Mucosa of descending colon (tissue), 3 donors: ENCODE data around the gene SLC25A5. TPM values are rescaled to one million over a fixed set of nuclear protein-coding genes. Genes with fewer than 3 reads are reported as not detected.

Experiments
- ATAC-seq: fragments of 200-7000 bp; cut with Tn5 transposase; one replicate; pipeline ENCODE4 v1.9.1; 2020; ENCODE audit warnings: mild to moderate bottlenecking, moderate library complexity
- DNase-seq, 3 donors: peaks; one replicate each; pipeline ENCODE4 v3.0.0-alpha.2; 2020
- H3K36me3 ChIP-seq: fragments of 200-600 bp; one replicate; pipeline ENCODE4 v1.8.0; 2021; ENCODE audit warnings: low read depth, mild to moderate bottlenecking
- H3K4me1 ChIP-seq: fragments of 200-600 bp; one replicate; pipeline ENCODE4 v1.8.0; 2021; ENCODE audit warnings: low read depth, mild to moderate bottlenecking
- H3K4me3 ChIP-seq: fragments of 200-600 bp; one replicate; pipeline ENCODE4 v1.8.0; 2021; ENCODE audit warnings: mild to moderate bottlenecking
- H3K9me3 ChIP-seq: fragments of 200-600 bp; one replicate; pipeline ENCODE4 v1.8.0; 2021; ENCODE audit warnings: mild to moderate bottlenecking
- intact Hi-C, 2 donors: fragments of 100-400 bp; cut with DNase I in 1 of 2; cut with micrococcal nuclease in 1 of 2; formaldehyde crosslinking; loops; one replicate each; pipeline versions ENCODE4 v1.11.0 to v1.11.1; 2022; cut with DNase I, micrococcal nuclease
- total RNA-seq, 3 donors: library from RNA; stranded (reverse); fragmentation: NEBNext Ultra II Directional in 2 of 3; extraction: Animal tissue kit (Norgen Biotek cat#: 25700) in 2 of 3; gene quantifications; one replicate each; pipeline versions ENCODE4 v1.2.1 to v1.2.4, GENCODE V29; 2021 to 2023
- TF ChIP-seq, protein P1 (sequence below): fragments of 200-600 bp; IDR thresholded peaks from one replicate; pipeline ENCODE4 v1.8.0; 2022; ENCODE audit warnings: antibody characterized with exemption, mild to moderate bottlenecking
- donor health status: DM: no; HTN: no; CAD: no; lungs with moderate emphysema.
- donor health status: DM: no; HTN: no; CAD: no.
- donor health status: DM: no; HTN: yes; CAD: no.

SLC25A5 gene
- total RNA-seq, 3 donors from 2014 or later, result 599 to 1,194 (median 1,087) TPM

DNA sequence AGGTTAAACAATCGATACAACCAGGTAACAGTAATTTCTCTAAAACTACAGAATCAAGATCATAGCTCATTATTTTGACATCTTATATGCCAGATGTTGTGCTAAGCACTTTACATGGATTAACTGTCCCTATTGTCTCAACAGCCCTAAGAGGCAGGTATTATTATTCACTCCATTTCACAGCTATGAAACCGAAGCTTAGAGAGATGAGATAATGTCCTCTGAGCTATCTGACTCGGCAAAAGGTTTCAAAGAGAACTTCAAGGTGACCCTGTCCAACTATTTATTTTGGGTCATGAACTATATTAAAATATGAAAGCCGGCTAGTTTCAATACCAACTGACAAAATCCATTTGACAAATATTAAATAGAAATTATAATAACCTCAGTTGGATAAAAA, 10.3 kb downstream of the SLC25A5 start:
- peaks cover 3% of the 10 kb centered on the region for H3K4me1 ChIP-seq
- no peaks in the 10 kb centered on the region for H3K36me3 ChIP-seq
- H3K4me3 ChIP-seq, result no peak overlapping the region
- TF ChIP-seq, protein P1, sequence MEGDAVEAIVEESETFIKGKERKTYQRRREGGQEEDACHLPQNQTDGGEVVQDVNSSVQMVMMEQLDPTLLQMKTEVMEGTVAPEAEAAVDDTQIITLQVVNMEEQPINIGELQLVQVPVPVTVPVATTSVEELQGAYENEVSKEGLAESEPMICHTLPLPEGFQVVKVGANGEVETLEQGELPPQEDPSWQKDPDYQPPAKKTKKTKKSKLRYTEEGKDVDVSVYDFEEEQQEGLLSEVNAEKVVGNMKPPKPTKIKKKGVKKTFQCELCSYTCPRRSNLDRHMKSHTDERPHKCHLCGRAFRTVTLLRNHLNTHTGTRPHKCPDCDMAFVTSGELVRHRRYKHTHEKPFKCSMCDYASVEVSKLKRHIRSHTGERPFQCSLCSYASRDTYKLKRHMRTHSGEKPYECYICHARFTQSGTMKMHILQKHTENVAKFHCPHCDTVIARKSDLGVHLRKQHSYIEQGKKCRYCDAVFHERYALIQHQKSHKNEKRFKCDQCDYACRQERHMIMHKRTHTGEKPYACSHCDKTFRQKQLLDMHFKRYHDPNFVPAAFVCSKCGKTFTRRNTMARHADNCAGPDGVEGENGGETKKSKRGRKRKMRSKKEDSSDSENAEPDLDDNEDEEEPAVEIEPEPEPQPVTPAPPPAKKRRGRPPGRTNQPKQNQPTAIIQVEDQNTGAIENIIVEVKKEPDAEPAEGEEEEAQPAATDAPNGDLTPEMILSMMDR, result no peak
- ATAC-seq (no peak), DNase-seq (no peak)
- intact Hi-C loops, result no loop called here
- no peaks in the 10 kb centered on the region for H3K9me3 ChIP-seq

DNA sequence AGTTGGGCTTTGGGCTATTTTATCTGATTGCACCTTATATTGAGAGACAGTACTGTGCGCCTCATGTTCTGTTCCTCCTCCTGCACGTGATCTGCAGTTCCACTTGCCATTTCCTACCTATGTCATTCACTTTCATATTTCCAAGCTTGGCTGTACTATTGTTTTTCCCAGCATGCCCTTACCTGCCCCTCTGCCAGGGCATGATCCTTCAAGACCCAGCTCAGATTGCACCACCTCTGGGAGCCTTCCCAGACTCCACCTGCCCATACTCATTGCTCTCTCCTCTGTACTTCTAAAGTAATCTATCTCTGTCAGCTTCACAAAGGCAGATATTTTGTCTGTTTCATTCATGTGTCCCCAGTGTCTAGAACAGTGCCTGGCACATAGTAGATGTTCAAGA, 11.6 kb downstream of the SLC25A5 start:
- Histone ChIP-seq H3K4me1 (peaks cover 3% of the 10 kb centered on the region), H3K4me3 (no peak overlapping the region), H3K36me3 (no peaks in the 10 kb centered on the region), H3K9me3 (no peaks in the 10 kb centered on the region)
- intact Hi-C loops, result no loop called here
- TF ChIP-seq, protein P1, result no peak
- no peak for DNase-seq
- ATAC-seq, result no peak

DNA sequence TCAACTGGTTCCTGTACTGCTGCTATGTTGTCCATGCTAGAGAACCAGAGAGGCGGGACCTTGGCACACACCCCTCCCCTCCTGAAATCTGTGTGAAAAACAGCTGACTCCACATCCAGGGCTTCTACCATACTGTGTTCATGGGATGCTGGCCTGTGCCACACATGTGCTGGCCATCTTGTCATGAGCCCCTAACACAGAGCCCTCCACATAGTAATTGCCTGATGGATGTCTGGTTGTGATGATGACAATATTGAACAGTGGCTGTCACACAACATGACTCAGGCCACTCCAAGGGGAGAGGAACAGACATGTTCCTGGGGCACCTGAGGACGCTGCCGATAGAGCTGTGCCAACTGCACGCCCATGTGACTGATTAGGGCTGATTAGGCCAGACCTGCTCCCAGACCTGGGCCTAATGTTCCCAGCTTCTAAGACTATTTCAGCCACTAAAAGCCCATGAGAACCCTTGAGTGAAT, 13.1 kb downstream of the SLC25A5 start:
- Histone ChIP-seq H3K36me3 (no peaks in the 10 kb centered on the region), H3K4me1 (peaks cover 3% of the 10 kb centered on the region), H3K9me3 (no peaks in the 10 kb centered on the region), H3K4me3 (no peak overlapping the region)
- TF ChIP-seq, protein P1, result no peak
- DNase-seq (no peak), ATAC-seq (peak; percentile 13)
- intact Hi-C loops, result no loop called here

DNA sequence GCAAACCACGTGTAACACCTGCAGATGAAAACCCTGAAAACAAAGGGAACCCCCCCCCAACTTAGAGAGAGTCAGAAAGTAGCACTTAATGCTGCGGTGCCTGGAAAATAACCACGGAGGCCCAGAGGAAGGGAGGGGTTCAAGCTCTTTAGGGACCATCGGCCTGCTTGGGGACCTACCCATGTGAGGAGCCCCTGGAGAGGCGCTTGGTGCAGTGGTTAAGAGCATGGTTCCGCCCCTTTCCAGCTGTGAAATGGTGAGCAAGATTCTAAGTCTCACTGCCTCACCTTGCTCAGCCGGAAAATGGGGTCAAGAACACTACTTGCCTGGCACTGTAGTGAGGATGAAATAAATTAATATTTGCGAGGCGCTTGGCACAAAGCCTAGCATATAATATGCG, 13.8 kb downstream of the SLC25A5 start:
- no peak for DNase-seq
- Histone ChIP-seq H3K4me1 (peaks cover 3% of the 10 kb centered on the region), H3K4me3 (no peak overlapping the region), H3K36me3 (no peaks in the 10 kb centered on the region), H3K9me3 (no peaks in the 10 kb centered on the region)
- intact Hi-C loops, result no loop called here
- TF ChIP-seq, protein P1, result no peak
- no peak for ATAC-seq

DNA sequence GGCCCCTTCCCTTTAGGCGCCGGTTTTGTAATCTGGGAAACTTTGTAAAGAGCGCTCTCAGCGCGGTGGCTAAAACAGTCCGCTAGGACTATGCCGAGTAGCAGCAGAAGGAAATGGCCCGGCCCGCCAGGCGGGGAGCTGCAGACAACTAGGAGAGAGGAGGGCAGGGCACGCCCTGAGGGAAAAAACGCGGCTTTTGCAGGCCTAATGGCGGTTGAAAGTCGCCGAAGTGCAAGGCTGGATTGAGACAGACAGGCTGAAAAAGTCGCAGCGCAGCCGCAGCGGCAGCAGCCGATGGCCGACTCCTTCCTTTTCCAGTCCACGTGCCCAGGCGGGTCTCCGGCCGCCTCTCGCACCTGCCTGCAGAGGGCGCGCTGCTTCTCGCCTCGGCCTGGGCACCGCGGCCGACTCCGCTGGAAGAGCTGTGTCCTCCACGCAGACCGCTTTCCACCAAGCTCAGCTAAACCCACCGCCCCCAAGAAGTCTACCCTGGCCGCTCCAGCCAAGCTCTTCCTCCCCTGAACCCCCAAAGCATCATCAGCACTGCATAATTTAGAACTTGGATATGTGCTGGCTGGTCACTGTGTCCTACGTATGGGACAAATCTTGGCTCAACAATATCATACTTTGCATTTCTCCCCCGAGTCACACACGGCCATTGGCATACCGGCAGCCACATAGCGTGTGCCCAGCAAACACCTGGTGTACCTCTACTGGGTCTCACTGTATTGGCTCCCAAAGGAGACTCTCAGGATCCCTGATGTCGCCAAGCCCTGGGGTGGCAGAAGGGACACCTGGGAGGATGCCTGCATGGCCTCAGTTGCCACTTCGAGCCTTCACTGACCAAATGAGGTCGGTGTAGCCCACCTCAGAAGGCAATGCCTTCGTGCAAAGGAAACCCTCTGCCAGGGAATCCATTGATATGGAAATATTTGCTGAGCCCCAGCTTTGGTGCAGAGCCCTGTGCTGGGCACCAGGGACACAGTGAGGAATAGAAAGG, 14.5 kb downstream of the SLC25A5 start:
- Histone ChIP-seq H3K4me1 (peaks cover 3% of the 10 kb centered on the region), H3K4me3 (no peak overlapping the region), H3K36me3 (no peaks in the 10 kb centered on the region), H3K9me3 (no peaks in the 10 kb centered on the region)
- intact Hi-C loops, result no loop called here
- TF ChIP-seq, protein P1, result peak; percentile 65
- ATAC-seq (peak; percentile 83), DNase-seq (peak; percentile 76 to 85 (median 78))
